Left cardiac atrium (tissue), 4 donors: ENCODE data around the gene PAPSS2. TPM values are rescaled to one million over a fixed set of nuclear protein-coding genes. Genes with fewer than 3 reads are reported as not detected.
A peak's percentile ranks its signal among the peaks of the same experiment; 100 is the strongest.

Source experiments
- ATAC-seq, 2 donors: fragments of 200-7000 bp; cut with Tn5 transposase; one replicate each; pipeline ENCODE4 v1.9.1; 2020; ENCODE audit warnings: mild to moderate bottlenecking in 2 of 2, moderate library complexity in 2 of 2
- DNase-seq: peaks from one replicate; pipeline ENCODE4 v3.0.0-alpha.2; 2020
- intact Hi-C, 2 donors: fragments of 100-400 bp; cut with DNase I; formaldehyde crosslinking; loops; one replicate each; pipeline versions ENCODE4 v1.14.1 to v1.15.1; 2022 to 2023
- total RNA-seq, 2 donors: library from RNA; stranded (reverse); fragmentation: NEBNext Ultra II Directional; extraction: Animal tissue kit (Norgen Biotek cat#: 25700); gene quantifications; one replicate each; pipeline ENCODE4 v1.2.1, GENCODE V29; 2021
- donor health status: DM: no; HTN: yes; CAD: no.
- donor health status: DM: no; HTN: yes; CAD: no; lungs with severe emphysema.
- donor health status: DM: yes; HTN: yes; CAD: no.
- donor health status: Dilated cardiomyopathy.

PAPSS2 gene
- total RNA-seq, 2 donors from 2014 or later, result 14.7 to 24.0 TPM

- intact Hi-C loops, result no loop called here
- ATAC-seq (no peak), DNase-seq (no peak)
These were observed 35.4 kb downstream of the PAPSS2 start for GRCh38 chr10:87695074-87695473.

- DNase-seq, result no peak
- ATAC-seq, result no peak
- intact Hi-C loops, result no loop called here
These were observed 37.5 kb downstream of the PAPSS2 start for GRCh38 chr10:87696922-87697745.

GRCh38 chr10:87700031-87700796 is 40.5 kb downstream of the PAPSS2 start:
- DNase-seq, result peak; percentile 20
- intact Hi-C loops, result no loop called here
- ATAC-seq, result peak in 1 of 2 donors; percentile 50

GRCh38 chr10:87702260-87702972 is 42.7 kb downstream of the PAPSS2 start:
- no peak for ATAC-seq
- intact Hi-C loops, result no loop called here
- DNase-seq, result no peak

- ATAC-seq (no peak), DNase-seq (no peak)
- intact Hi-C loops, result no loop called here
These were observed 43.3 kb downstream of the PAPSS2 start for GRCh38 chr10:87702973-87703294.

- intact Hi-C loops, result no loop called here
- DNase-seq (no peak), ATAC-seq (no peak)
These were observed 44.1 kb downstream of the PAPSS2 start for GRCh38 chr10:87703771-87704170.

GRCh38 chr10:87705339-87705738 is 45.7 kb downstream of the PAPSS2 start:
- no peak for DNase-seq
- intact Hi-C loops, result no loop called here
- no peak for ATAC-seq

- DNase-seq (no peak), ATAC-seq (no peak)
- intact Hi-C loops, result no loop called here
These were observed 47.1 kb downstream of the PAPSS2 start for GRCh38 chr10:87706731-87707130.

- ATAC-seq (no peak), DNase-seq (no peak)
- intact Hi-C loops, result no loop called here
These were observed 47.6 kb downstream of the PAPSS2 start for GRCh38 chr10:87707254-87707653.

- no peak for ATAC-seq
These were observed 53.4 kb downstream of the PAPSS2 start for GRCh38 chr10:87712913-87713616.

GRCh38 chr10:87713707-87714106 is 54.0 kb downstream of the PAPSS2 start:
- DNase-seq (no peak), ATAC-seq (no peak)
- intact Hi-C loops, result no loop called here

More at GRCh38 chr10:87712913-87713616, 53.4 kb downstream of the PAPSS2 start:
- intact Hi-C loops, result no loop called here
- no peak for DNase-seq

GRCh38 chr10:87715552-87716347 is 56.1 kb downstream of the PAPSS2 start:
- ATAC-seq (no peak), DNase-seq (no peak)
- intact Hi-C loops, result no loop called here

- no peak for DNase-seq
- ATAC-seq, result no peak
- intact Hi-C loops, result no loop called here
These were observed 56.6 kb downstream of the PAPSS2 start for GRCh38 chr10:87716348-87716670.

- no peak for ATAC-seq
These were observed 61.0 kb downstream of the PAPSS2 start for GRCh38 chr10:87720665-87721064.

GRCh38 chr10:87721781-87722180 is 62.1 kb downstream of the PAPSS2 start:
- no peak for ATAC-seq
- no peak for DNase-seq
- intact Hi-C loops, result no loop called here

More at GRCh38 chr10:87720665-87721064, 61.0 kb downstream of the PAPSS2 start:
- DNase-seq, result no peak
- intact Hi-C loops, result no loop called here

GRCh38 chr10:87722716-87723115 is 63.0 kb downstream of the PAPSS2 start:
- DNase-seq, result no peak
- no peak for ATAC-seq
- intact Hi-C loops, result no loop called here

- DNase-seq, result no peak
- no peak for ATAC-seq
- intact Hi-C loops, result no loop called here
These were observed 63.8 kb downstream of the PAPSS2 start for GRCh38 chr10:87723500-87723899.

- intact Hi-C loops, result no loop called here
- no peak for ATAC-seq
- no peak for DNase-seq
These were observed 65.1 kb downstream of the PAPSS2 start for GRCh38 chr10:87724789-87725188.

GRCh38 chr10:87729940-87730339 is 70.3 kb downstream of the PAPSS2 start:
- DNase-seq (no peak), ATAC-seq (no peak)
- intact Hi-C loops, result no loop called here
